ENCODE measurements around the gene EFNA5.
"Not testable (repeated sequence)": the region's sequence is repeated elsewhere in the genome, so short reads cannot be mapped to it uniquely, and the experiment has no call there.

Gene EFNA5

GRCh38 chr5:107437154-107437553 lies 233.6 kb downstream of the EFNA5 start:
- in situ Hi-C loops (cut with HindIII; ENCODE audit: low sequenced_read_pairs): no loop called here

GRCh38 chr5:107436201-107436600 lies 234.5 kb downstream of the EFNA5 start:
- in situ Hi-C loops (cut with HindIII; ENCODE audit: low sequenced_read_pairs): no loop called here

GRCh38 chr5:107435061-107435460 lies 235.7 kb downstream of the EFNA5 start:
- in situ Hi-C loops (cut with HindIII; ENCODE audit: low sequenced_read_pairs): no loop called here

GRCh38 chr5:107433646-107434045 lies 237.1 kb downstream of the EFNA5 start:
- in situ Hi-C loops (cut with HindIII; ENCODE audit: low sequenced_read_pairs): not testable (repeated sequence)

DNA sequence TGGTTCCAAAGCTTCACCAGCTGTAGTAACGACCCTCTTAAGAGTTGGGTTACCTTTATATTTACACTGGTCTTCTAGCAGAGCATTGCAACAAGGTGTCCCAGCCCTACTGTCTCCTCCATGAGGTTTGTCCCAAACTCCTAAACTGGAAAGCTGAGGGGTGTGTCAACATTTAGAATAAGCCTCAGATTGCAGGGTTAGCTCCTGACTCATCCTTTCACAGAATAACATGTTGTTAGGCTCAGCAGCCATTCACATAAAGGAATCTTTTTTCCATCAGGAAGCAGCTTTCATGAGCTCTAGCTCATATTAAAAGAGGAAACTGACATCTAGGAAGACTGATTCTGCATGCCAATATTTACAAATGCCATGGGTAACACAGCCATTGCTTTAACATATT lies 238.7 kb downstream of the EFNA5 start:
- in situ Hi-C loops (cut with HindIII; ENCODE audit: low sequenced_read_pairs): no loop called here

- in situ Hi-C loops (cut with HindIII; ENCODE audit: low sequenced_read_pairs): no loop called here
Observed at GRCh38 chr5:107431536-107431935, 239.2 kb downstream of the EFNA5 start.

GRCh38 chr5:107430071-107430625 lies 240.6 kb downstream of the EFNA5 start:
- in situ Hi-C loops (cut with HindIII; ENCODE audit: low sequenced_read_pairs): no loop called here

DNA sequence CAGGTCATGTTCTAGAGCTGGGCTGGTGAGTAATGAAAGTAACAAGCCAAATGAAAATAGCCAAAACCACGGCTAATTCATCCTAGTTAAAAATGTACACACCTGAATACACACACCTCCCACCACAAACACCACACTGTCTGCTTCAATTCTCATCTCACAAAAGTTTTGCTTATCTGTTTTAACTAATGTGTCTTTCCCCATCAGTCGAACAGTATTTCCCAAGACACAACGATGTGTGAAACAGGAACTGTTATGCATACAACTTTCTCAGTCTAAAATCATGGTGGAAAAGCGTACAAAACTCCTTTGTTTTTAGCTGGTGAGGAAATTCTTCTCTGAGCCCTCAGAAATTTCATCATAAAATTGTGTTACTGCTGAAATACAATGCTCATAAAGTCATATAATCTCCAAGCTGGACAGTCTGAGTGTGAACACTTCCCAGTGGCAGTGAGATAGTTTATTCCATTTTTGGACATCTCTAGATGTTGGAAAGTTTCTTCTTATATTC lies 242.4 kb downstream of the EFNA5 start:
- in situ Hi-C loops (cut with HindIII; ENCODE audit: low sequenced_read_pairs): no loop called here

DNA sequence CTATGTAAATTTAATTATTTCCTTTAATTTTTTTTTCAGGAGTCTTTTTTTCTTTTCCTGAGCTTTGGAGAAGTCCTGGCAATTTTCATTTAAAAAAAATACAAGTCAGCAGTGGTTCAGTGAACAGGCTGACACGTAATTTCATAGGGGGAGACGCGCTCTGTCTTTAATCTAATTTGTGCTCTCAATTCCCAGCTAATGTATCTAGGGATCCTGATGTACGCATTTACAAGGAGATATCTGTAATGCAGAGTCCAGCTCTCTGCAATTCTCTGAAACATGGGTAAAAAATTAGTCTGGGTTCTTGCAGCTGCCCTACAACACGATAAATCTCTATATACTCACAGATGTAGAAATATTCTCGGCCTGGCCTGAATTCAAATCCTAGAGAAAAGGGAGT lies 243.9 kb downstream of the EFNA5 start:
- in situ Hi-C loops (cut with HindIII; ENCODE audit: low sequenced_read_pairs): no loop called here

DNA sequence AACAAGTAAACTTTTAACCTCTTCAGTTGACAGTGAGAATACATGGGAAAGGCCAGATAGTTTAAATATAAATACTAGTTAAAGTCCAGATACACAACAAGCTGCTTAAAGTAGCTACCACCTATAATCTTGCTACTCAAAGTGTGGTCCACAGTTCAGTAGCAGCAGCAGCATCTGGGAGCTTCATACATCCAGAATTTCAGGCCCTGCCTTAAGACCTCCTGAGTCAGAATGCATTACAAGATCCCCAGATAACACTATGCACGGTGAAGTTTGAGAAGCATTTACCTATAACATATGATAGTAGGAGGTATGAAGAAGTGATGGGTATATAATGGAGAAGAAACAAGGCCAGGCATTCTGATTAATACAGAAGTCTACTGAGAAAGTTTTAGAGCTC lies 244.5 kb downstream of the EFNA5 start:
- in situ Hi-C loops (cut with HindIII; ENCODE audit: low sequenced_read_pairs): no loop called here

GRCh38 chr5:107425541-107426031 lies 245.2 kb downstream of the EFNA5 start:
- in situ Hi-C loops (cut with HindIII; ENCODE audit: low sequenced_read_pairs): no loop called here

- in situ Hi-C loops (cut with HindIII; ENCODE audit: low sequenced_read_pairs): no loop called here
Observed at GRCh38 chr5:107424491-107424890, 246.2 kb downstream of the EFNA5 start.

GRCh38 chr5:107422494-107422893 lies 248.2 kb downstream of the EFNA5 start:
- in situ Hi-C loops (cut with HindIII; ENCODE audit: low sequenced_read_pairs): no loop called here

DNA sequence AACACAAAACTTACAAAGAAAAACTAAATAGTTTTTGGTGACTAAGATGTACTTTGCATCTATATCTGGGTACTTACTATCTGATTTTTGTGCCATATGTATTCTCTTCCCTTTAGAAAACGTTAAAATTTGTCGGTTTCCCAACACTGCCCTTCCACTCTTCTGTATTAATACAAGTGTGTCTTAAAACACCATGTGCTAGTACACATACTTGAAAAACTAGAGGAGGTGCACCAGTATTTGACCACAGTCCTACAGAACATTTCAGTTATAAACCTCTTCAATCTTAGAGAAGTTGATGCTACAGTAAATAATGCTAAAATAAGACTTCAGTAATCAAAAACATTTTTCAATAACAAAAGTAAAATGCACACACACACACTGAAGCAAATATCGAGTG lies 251.2 kb downstream of the EFNA5 start:
- in situ Hi-C loops (cut with HindIII; ENCODE audit: low sequenced_read_pairs): no loop called here

GRCh38 chr5:107418902-107419301 lies 251.8 kb downstream of the EFNA5 start:
- in situ Hi-C loops (cut with HindIII; ENCODE audit: low sequenced_read_pairs): no loop called here

DNA sequence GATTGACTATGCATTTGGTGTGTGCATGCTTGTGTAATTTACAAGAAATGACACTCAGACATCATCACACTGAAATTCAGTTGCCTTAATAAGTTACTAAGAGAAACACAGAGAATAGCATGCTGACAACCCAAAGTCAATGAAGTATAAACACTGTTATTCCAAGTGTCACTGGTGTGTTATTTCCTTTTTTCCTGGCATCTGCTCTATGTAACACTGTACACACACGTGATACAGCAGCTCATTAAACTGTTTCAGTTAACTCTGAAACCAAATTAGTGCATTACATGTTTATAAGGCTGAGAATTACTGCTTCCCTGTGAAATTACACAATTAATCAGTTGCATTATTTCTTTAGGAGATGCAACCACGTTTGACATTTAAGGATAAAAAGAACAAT lies 252.7 kb downstream of the EFNA5 start:
- in situ Hi-C loops (cut with HindIII; ENCODE audit: low sequenced_read_pairs): no loop called here

GRCh38 chr5:107415762-107416161 lies 255.0 kb downstream of the EFNA5 start:
- in situ Hi-C loops (cut with HindIII; ENCODE audit: low sequenced_read_pairs): no loop called here

GRCh38 chr5:107414802-107415201 lies 255.9 kb downstream of the EFNA5 start:
- in situ Hi-C loops (cut with HindIII; ENCODE audit: low sequenced_read_pairs): no loop called here

GRCh38 chr5:107413754-107414153 lies 257.0 kb downstream of the EFNA5 start:
- in situ Hi-C loops (cut with HindIII; ENCODE audit: low sequenced_read_pairs): no loop called here

DNA sequence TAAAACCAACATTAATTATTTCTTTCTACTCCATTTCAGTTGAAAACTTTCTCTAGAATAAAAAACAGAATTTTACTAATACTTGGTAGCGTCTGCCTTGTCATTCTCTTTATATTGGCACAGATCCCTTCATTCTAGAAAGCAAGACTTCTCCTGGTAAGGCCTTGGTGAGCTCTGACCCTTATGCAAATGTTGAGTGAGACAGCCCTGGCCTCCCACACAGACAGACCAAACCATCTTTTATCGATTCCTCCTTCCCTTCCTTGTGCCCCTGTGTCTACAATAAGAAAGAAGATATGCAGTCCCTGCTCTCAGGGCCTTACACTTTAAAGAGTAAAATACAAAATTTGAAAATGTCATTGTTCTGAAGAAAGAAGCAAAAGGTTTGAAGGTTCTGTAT lies 262.2 kb downstream of the EFNA5 start:
- in situ Hi-C loops (cut with HindIII; ENCODE audit: low sequenced_read_pairs): no loop called here

- in situ Hi-C loops (cut with HindIII; ENCODE audit: low sequenced_read_pairs): no loop called here
Observed at GRCh38 chr5:107407713-107408298, 262.9 kb downstream of the EFNA5 start.

GRCh38 chr5:107404595-107405374 lies 266.0 kb downstream of the EFNA5 start:
- in situ Hi-C loops (cut with HindIII; ENCODE audit: low sequenced_read_pairs): no loop called here
